ENCODE measurements around the gene MAN1A1.

Gene MAN1A1

GRCh38 chr6:119174879-119175817 is 174.4 kb downstream of the MAN1A1 start:
- Histone ChIP-seq H3K9ac (no peak overlapping the region), H3K27me3 (ENCODE audit: insufficient read depth, low read depth) (no peaks in the 10 kb centered on the region), H3K4me3 (IDR thresholded peaks at IDR 0.05; ENCODE audit: insufficient read depth, low read depth, low read length) (no peak overlapping the region), H3K4me2 (no peak overlapping the region), H4K20me1 (ENCODE audit: insufficient read depth) (no peaks in the 10 kb centered on the region), H3K79me2 (ENCODE audit: insufficient read depth, low read depth) (no peaks in the 10 kb centered on the region), H3K36me3 (ENCODE audit: insufficient read depth) (no peaks in the 10 kb centered on the region), H2AFZ (ENCODE audit: low read depth) (no peak overlapping the region), H3K27ac (no peak overlapping the region), H3K4me1 (ENCODE audit: low read depth, poor library complexity, severe bottlenecking) (peaks cover 19% of the 10 kb centered on the region)
- TF ChIP-seq CTCF (conservative IDR thresholded peaks at IDR 0.05; ENCODE audit: low read depth, low read length): no peak

GRCh38 chr6:119174085-119174445 is 175.5 kb downstream of the MAN1A1 start:
- H3K4me1 ChIP-seq (ENCODE audit: low read depth, poor library complexity, severe bottlenecking): peaks cover 9% of the 10 kb centered on the region
- no peak overlapping the region for H2AFZ ChIP-seq (ENCODE audit: low read depth)
- H3K27ac ChIP-seq: no peak overlapping the region
- no peak overlapping the region for H3K4me3 ChIP-seq (IDR thresholded peaks at IDR 0.05; ENCODE audit: insufficient read depth, low read depth, low read length)
- H3K4me2 ChIP-seq: no peak overlapping the region
- no peak for TF ChIP-seq CTCF (conservative IDR thresholded peaks at IDR 0.05; ENCODE audit: low read depth, low read length)
- no peaks in the 10 kb centered on the region for H4K20me1 ChIP-seq (ENCODE audit: insufficient read depth)
- no peaks in the 10 kb centered on the region for H3K36me3 ChIP-seq (ENCODE audit: insufficient read depth)
- no peak overlapping the region for H3K9ac ChIP-seq
- no peaks in the 10 kb centered on the region for H3K27me3 ChIP-seq (ENCODE audit: insufficient read depth, low read depth)
- H3K79me2 ChIP-seq (ENCODE audit: insufficient read depth, low read depth): no peaks in the 10 kb centered on the region

- Histone ChIP-seq H3K4me1 (ENCODE audit: low read depth, poor library complexity, severe bottlenecking) (peaks cover 8% of the 10 kb centered on the region), H3K4me2 (no peak overlapping the region)
- no peak for TF ChIP-seq CTCF (conservative IDR thresholded peaks at IDR 0.05; ENCODE audit: low read depth, low read length)
Observed at GRCh38 chr6:119173249-119174084, 176.1 kb downstream of the MAN1A1 start.

GRCh38 chr6:119172824-119173223 is 176.7 kb downstream of the MAN1A1 start:
- no peak overlapping the region for H3K27ac ChIP-seq
- no peak overlapping the region for H2AFZ ChIP-seq (ENCODE audit: low read depth)
- TF ChIP-seq CTCF (conservative IDR thresholded peaks at IDR 0.05; ENCODE audit: low read depth, low read length): no peak
- H3K9ac ChIP-seq: no peak overlapping the region
- no peak overlapping the region for H3K4me3 ChIP-seq (IDR thresholded peaks at IDR 0.05; ENCODE audit: insufficient read depth, low read depth, low read length)
- H4K20me1 ChIP-seq (ENCODE audit: insufficient read depth): no peaks in the 10 kb centered on the region
- no peak overlapping the region for H3K4me2 ChIP-seq
- H3K27me3 ChIP-seq (ENCODE audit: insufficient read depth, low read depth): no peaks in the 10 kb centered on the region
- H3K4me1 ChIP-seq (ENCODE audit: low read depth, poor library complexity, severe bottlenecking): peaks cover 8% of the 10 kb centered on the region
- H3K79me2 ChIP-seq (ENCODE audit: insufficient read depth, low read depth): no peaks in the 10 kb centered on the region
- no peaks in the 10 kb centered on the region for H3K36me3 ChIP-seq (ENCODE audit: insufficient read depth)

More at GRCh38 chr6:119173249-119174084, 176.1 kb downstream of the MAN1A1 start:
- Histone ChIP-seq H2AFZ (ENCODE audit: low read depth) (no peak overlapping the region), H3K36me3 (ENCODE audit: insufficient read depth) (no peaks in the 10 kb centered on the region), H3K27ac (no peak overlapping the region), H3K79me2 (ENCODE audit: insufficient read depth, low read depth) (no peaks in the 10 kb centered on the region), H3K27me3 (ENCODE audit: insufficient read depth, low read depth) (no peaks in the 10 kb centered on the region), H3K4me3 (IDR thresholded peaks at IDR 0.05; ENCODE audit: insufficient read depth, low read depth, low read length) (no peak overlapping the region), H4K20me1 (ENCODE audit: insufficient read depth) (no peaks in the 10 kb centered on the region), H3K9ac (no peak overlapping the region)
